Measurements from ENCODE around the gene VASH1.

DNA sequence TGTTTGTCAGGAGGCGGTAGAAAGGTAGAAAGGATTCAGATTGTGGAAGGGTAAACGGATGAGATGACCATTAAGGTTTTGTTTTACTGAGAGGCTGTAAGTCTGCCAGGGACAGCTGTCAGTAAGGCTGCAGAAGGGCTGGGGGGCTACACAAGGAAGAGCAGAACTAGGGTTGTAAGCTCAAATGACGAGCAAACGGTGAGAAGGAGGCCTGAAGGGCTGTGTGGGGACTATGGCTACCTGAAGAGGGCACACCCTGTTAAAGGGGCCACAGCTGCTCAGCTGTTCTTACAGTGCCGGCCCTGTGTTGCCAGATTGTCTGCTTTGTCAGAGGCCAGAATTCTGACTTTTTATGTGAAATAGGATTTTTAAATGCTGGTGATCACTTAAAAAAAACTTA is 19.1 kb downstream of the VASH1 start:
- TF ChIP-seq POLR2AphosphoS5 (IDR thresholded peaks at IDR 0.05) (no peak), EP300 (IDR thresholded peaks at IDR 0.05) (no peak), CTCF (IDR thresholded peaks at IDR 0.05) (no peak), POLR2A (IDR thresholded peaks at IDR 0.05) (no peak)

Measured in sigmoid colon (tissue), 4 donors.